ENCODE results near the gene DICER1. TPM values are rescaled to one million over a fixed set of nuclear protein-coding genes. Genes with fewer than 3 reads are reported as not detected.

Gene DICER1
- total and polyA plus RNA-seq, 9 of the 15 experiments (the other 6 are each of a cell fraction or from before 2014, with no cell fraction given): 2.5 to 23.2 (median 12.4) TPM

- no peak for TF ChIP-seq PHB2 (IDR thresholded peaks at IDR 0.05; ENCODE audit: low read depth)
- TF ChIP-seq EP300 (IDR thresholded peaks at IDR 0.05; ENCODE audit: low read length): peak; percentile 50
- TF ChIP-seq ZNF639 (CRISPR knock-in tag; conservative IDR thresholded peaks at IDR 0.05 in 1 of 2, IDR thresholded peaks at IDR 0.05 in 1 of 2): no peak
- TF ChIP-seq TAL1 (IDR thresholded peaks at IDR 0.05): peak; percentile 15; the same call in 1 of the 2 replicates
- TF ChIP-seq ZNF354B (CRISPR knock-in tag; IDR thresholded peaks at IDR 0.05): no peak
- TF ChIP-seq PPARD (CRISPR knock-in tag; IDR thresholded peaks at IDR 0.05): no peak
- no peak for TF ChIP-seq TARDBP (IDR thresholded peaks at IDR 0.05)
- peak; percentile 89 for TF ChIP-seq MAFK (IDR thresholded peaks at IDR 0.05; ENCODE audit: low read length)
- no peak for TF ChIP-seq POLR2AphosphoS2 (IDR thresholded peaks at IDR 0.05; ENCODE audit: low read length)
- no peak for TF ChIP-seq ZNF584 (CRISPR knock-in tag; IDR thresholded peaks at IDR 0.05; ENCODE audit: low read depth)
- TF ChIP-seq SNIP1 (IDR thresholded peaks at IDR 0.05; ENCODE audit: low read depth): no peak
- peak in 1 of 2 experiments; percentile 67; a peak in 2 of 4 replicates for TF ChIP-seq RCOR1 (IDR thresholded peaks at IDR 0.05; ENCODE audit: borderline replicate concordance in 1 of 2, low read depth in 2 of 2, low read length in 2 of 2)
- TF ChIP-seq POLR2AphosphoS5 (IDR thresholded peaks at IDR 0.05; ENCODE audit: control insufficient read depth, insufficient read depth, low read depth, low read length): no peak
- no peak for TF ChIP-seq SAFB2 (IDR thresholded peaks at IDR 0.05; ENCODE audit: borderline replicate concordance, low read depth, low read length, severe bottlenecking)
- no peak for TF ChIP-seq STAT5B (CRISPR knock-in tag; IDR thresholded peaks at IDR 0.05)
- TF ChIP-seq SIX5 (IDR thresholded peaks at IDR 0.05; ENCODE audit: borderline replicate concordance in 1 of 2, insufficient read depth in 1 of 2, low read depth in 1 of 2, low read length in 2 of 2): no peak
- TF ChIP-seq ASH1L (IDR thresholded peaks at IDR 0.05; ENCODE audit: borderline replicate concordance, low read depth, partially characterized antibody): no peak
- TF ChIP-seq ZBED1 (IDR thresholded peaks at IDR 0.05): no peak
- TF ChIP-seq SRF (CRISPR knock-in tag; IDR thresholded peaks at IDR 0.05): no peak
- TF ChIP-seq E2F3 (CRISPR knock-in tag; IDR thresholded peaks at IDR 0.05): no peak
- peak; percentile 38; the same call in 1 of the 2 replicates for TF ChIP-seq GABPA (tag; conservative IDR thresholded peaks at IDR 0.05; ENCODE audit: low read depth)
- no peak for TF ChIP-seq LARP7 (IDR thresholded peaks at IDR 0.05)
- TF ChIP-seq MAZ (CRISPR knock-in tag; conservative IDR thresholded peaks at IDR 0.05 in 1 of 2, IDR thresholded peaks at IDR 0.05 in 1 of 2): no peak
- TF ChIP-seq CBFA2T2 (conservative IDR thresholded peaks at IDR 0.05): peak; percentile 64
- peak; percentile 62; the same call in 1 of the 2 replicates for TF ChIP-seq KLF16 (IDR thresholded peaks at IDR 0.05)
Observed at GRCh38 chr14:95185033-95185766, 27.9 kb upstream of the DICER1 start (continued).

Measured in K562 (cell line).